AG10803 (cell line): ENCODE measurements around the gene LAMTOR4.
A peak's percentile ranks its signal among the peaks of the same experiment; 100 is the strongest.

ENCODE experiments used
- DNase-seq: peaks from one replicate; pipeline ENCODE4 v3.0.0; 2010; ENCODE audit warnings: low read depth
- H3K4me3 ChIP-seq: 2 replicates; pipeline ENCODE4 v1.5.1; 2011; ENCODE audit warnings: mild to moderate bottlenecking, low read length, control low read depth
- CTCF ChIP-seq: conservative IDR thresholded peaks from 2 replicates; pipeline ENCODE4 v1.5.1; 2011; ENCODE audit warnings: mild to moderate bottlenecking, low read length, control low read depth, inconsistent platforms

The LAMTOR4 gene

GRCh38 chr7:100148559-100149328 lies at the start of gene LAMTOR4:
TSS of gene LAMTOR4 (plus strand) at chr7:100148918. CDS start at chr7:100148973, 55 bp downstream.
- TF ChIP-seq CTCF, result no peak
- peak within 1 kb of the TSS; percentile 100 for H3K4me3 ChIP-seq
- peak; percentile 99 for DNase-seq

GRCh38 chr7:100099452-100099851 lies 49.3 kb upstream of the LAMTOR4 start:
- DNase-seq, result no peak
- H3K4me3 ChIP-seq, result peak overlapping the region; percentile 85
- TF ChIP-seq CTCF, result no peak

- H3K4me3 ChIP-seq, result peak overlapping the region; percentile 85
- peak; percentile 100 for DNase-seq
- TF ChIP-seq CTCF, result no peak
These were observed 48.2 kb upstream of the LAMTOR4 start for GRCh38 chr7:100100420-100101015.

- no peak for TF ChIP-seq CTCF
- DNase-seq, result peak; percentile 99
- H3K4me3 ChIP-seq, result peak within 1 kb of the TSS; percentile 85
These were observed 47.5 kb upstream of the LAMTOR4 start, which contains the start of the genes AP4M1 and MCM7 for GRCh38 chr7:100101016-100101862. TSS of gene AP4M1 (plus strand) at chr7:100101643. CDS start at chr7:100101715, 72 bp downstream. TSS of gene MCM7 (minus strand) at chr7:100101397. CDS start at chr7:100101294, 103 bp downstream.

- no peak for TF ChIP-seq CTCF
- no peak overlapping the region for H3K4me3 ChIP-seq
- peak; percentile 70 for DNase-seq
These were observed 45.5 kb upstream of the LAMTOR4 start for GRCh38 chr7:100102950-100103840.

GRCh38 chr7:100105534-100105933 lies 43.2 kb upstream of the LAMTOR4 start:
- TF ChIP-seq CTCF, result no peak
- no peak overlapping the region for H3K4me3 ChIP-seq
- no peak for DNase-seq
